Mucosa of descending colon (tissue), 3 donors: ENCODE data around the gene TMEM258. TPM values are rescaled to one million over a fixed set of nuclear protein-coding genes. Genes with fewer than 3 reads are reported as not detected.

Experiments
- ATAC-seq: fragments of 200-7000 bp; cut with Tn5 transposase; one replicate; pipeline ENCODE4 v1.9.1; 2020; ENCODE audit warnings: mild to moderate bottlenecking, moderate library complexity
- DNase-seq, 3 donors: peaks; one replicate each; pipeline ENCODE4 v3.0.0-alpha.2; 2020
- H3K36me3 ChIP-seq: fragments of 200-600 bp; one replicate; pipeline ENCODE4 v1.8.0; 2021; ENCODE audit warnings: low read depth, mild to moderate bottlenecking
- H3K4me1 ChIP-seq: fragments of 200-600 bp; one replicate; pipeline ENCODE4 v1.8.0; 2021; ENCODE audit warnings: low read depth, mild to moderate bottlenecking
- H3K4me3 ChIP-seq: fragments of 200-600 bp; one replicate; pipeline ENCODE4 v1.8.0; 2021; ENCODE audit warnings: mild to moderate bottlenecking
- H3K9me3 ChIP-seq: fragments of 200-600 bp; one replicate; pipeline ENCODE4 v1.8.0; 2021; ENCODE audit warnings: mild to moderate bottlenecking
- intact Hi-C, 2 donors: fragments of 100-400 bp; cut with DNase I in 1 of 2; cut with micrococcal nuclease in 1 of 2; formaldehyde crosslinking; loops; one replicate each; pipeline versions ENCODE4 v1.11.0 to v1.11.1; 2022; cut with DNase I, micrococcal nuclease
- total RNA-seq, 3 donors: library from RNA; stranded (reverse); fragmentation: NEBNext Ultra II Directional in 2 of 3; extraction: Animal tissue kit (Norgen Biotek cat#: 25700) in 2 of 3; gene quantifications; one replicate each; pipeline versions ENCODE4 v1.2.1 to v1.2.4, GENCODE V29; 2021 to 2023
- TF ChIP-seq, protein P1 (sequence below): fragments of 200-600 bp; IDR thresholded peaks from one replicate; pipeline ENCODE4 v1.8.0; 2022; ENCODE audit warnings: antibody characterized with exemption, mild to moderate bottlenecking
- donor health status: DM: no; HTN: no; CAD: no; lungs with moderate emphysema.
- donor health status: DM: no; HTN: no; CAD: no.
- donor health status: DM: no; HTN: yes; CAD: no.

TMEM258 gene
- total RNA-seq, 3 donors from 2014 or later, result 56.1 to 107 (median 74.6) TPM

DNA sequence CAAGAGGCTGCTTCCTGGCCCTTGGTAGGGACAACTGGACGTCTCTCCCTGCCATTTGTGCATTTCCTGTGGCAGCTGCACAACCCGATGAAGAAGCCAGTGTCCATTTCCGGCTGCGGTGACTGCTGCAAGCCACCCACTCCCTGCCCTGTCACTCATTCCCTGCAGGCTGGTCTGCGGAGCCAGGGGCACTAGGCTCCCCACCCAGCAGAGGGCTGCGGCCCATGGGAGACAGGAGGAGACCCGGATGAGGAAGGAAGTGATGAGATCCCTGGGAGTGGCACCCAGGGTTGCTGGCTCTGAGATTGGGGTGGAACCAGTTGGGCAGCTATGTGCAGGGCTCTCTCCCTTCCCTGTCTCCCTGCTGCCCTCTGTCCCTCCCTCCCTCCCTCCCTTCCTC is 50.0 kb downstream of the TMEM258 start:
- peak in 2 of 3 donors; percentile 50 to 59 for DNase-seq
- Histone ChIP-seq H3K4me1 (peaks cover 2% of the 10 kb centered on the region), H3K4me3 (no peak overlapping the region), H3K9me3 (no peaks in the 10 kb centered on the region), H3K36me3 (no peaks in the 10 kb centered on the region)
- intact Hi-C loops, result no loop called here
- ATAC-seq, result peak; percentile 75
- TF ChIP-seq, protein P1, sequence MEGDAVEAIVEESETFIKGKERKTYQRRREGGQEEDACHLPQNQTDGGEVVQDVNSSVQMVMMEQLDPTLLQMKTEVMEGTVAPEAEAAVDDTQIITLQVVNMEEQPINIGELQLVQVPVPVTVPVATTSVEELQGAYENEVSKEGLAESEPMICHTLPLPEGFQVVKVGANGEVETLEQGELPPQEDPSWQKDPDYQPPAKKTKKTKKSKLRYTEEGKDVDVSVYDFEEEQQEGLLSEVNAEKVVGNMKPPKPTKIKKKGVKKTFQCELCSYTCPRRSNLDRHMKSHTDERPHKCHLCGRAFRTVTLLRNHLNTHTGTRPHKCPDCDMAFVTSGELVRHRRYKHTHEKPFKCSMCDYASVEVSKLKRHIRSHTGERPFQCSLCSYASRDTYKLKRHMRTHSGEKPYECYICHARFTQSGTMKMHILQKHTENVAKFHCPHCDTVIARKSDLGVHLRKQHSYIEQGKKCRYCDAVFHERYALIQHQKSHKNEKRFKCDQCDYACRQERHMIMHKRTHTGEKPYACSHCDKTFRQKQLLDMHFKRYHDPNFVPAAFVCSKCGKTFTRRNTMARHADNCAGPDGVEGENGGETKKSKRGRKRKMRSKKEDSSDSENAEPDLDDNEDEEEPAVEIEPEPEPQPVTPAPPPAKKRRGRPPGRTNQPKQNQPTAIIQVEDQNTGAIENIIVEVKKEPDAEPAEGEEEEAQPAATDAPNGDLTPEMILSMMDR, result no peak

DNA sequence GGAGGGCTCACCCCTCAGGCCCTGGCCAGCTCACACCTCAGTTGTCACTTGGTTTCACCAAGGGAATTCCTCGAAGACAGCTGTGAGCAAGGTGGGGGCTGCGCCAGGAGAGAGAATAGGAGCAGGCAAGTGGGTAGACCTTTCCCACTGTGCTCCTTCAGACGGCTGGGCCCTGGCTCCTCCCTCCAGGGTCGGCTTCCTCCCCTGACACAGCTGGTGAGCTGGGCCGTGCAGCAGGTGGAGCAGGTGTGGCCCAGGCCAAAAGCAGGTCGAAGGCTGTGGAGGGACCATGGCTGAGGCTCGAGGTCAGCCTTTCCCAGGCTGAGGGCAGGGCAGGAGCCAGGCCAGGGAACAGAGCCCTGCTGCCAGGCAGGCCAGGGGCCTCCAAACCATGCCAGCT is 52.4 kb downstream of the TMEM258 start:
- intact Hi-C loops, result no loop called here
- TF ChIP-seq, protein P1, result no peak
- Histone ChIP-seq H3K9me3 (no peaks in the 10 kb centered on the region), H3K4me3 (no peak overlapping the region), H3K4me1 (no peaks in the 10 kb centered on the region), H3K36me3 (no peaks in the 10 kb centered on the region)
- DNase-seq, result no peak
- ATAC-seq, result no peak

DNA sequence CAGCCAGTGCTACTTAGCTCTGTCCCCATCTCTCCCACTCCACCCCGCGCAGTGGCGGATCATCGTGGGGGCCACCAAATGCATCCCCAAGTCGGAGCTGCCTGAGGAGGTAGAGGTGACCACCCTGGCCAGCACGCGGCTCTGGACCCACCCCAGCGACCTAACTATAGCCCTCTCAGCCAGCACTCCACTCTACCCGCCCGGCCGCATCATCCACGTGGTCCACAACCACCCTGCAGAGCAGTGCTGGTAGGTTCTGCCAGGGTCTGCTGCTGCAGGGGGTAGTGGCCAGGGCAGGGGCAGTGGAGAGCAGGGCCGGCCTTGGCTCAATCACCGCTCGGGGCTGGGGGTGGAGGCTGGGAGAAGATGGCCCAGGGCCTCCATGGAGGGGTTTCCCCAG is 53.0 kb downstream of the TMEM258 start:
- H3K36me3 ChIP-seq, result no peaks in the 10 kb centered on the region
- no peaks in the 10 kb centered on the region for H3K4me1 ChIP-seq
- no peak for ATAC-seq
- intact Hi-C loops, result no loop called here
- H3K9me3 ChIP-seq, result no peaks in the 10 kb centered on the region
- no peak overlapping the region for H3K4me3 ChIP-seq
- TF ChIP-seq, protein P1, result no peak
- no peak for DNase-seq

Other genes starting within 250 kb of the TMEM258 start
- gene SYT7, start 211.5 kb downstream of the TMEM258 start, total RNA-seq, result 10 to 100 TPM in 2 of 3 donors, 1 to 10 TPM in 1; 8.2 to 19.7 (median 19.0) TPM
- 10 to 100 TPM in 2 of 3 donors, 1 to 10 TPM in 1; 7.2 to 12.0 (median 11.9) TPM for gene DAGLA, start 112.2 kb downstream of the TMEM258 start, total RNA-seq
- 10 to 100 TPM in 2 of 3 donors, 1 to 10 TPM in 1; 7.8 to 15.6 (median 10.2) TPM for gene MYRF, start 40.0 kb downstream of the TMEM258 start, total RNA-seq
- gene FEN1, start 312 bp upstream of the TMEM258 start, total RNA-seq, result 10 to 100 TPM in 1 of 3 donors, 1 to 10 TPM in 2; 7.5 to 21.8 (median 8.1) TPM
- 10 to 100 TPM in 1 of 3 donors, 1 to 10 TPM in 2; 2.8 to 17.3 (median 7.3) TPM for gene FADS1, start 24.4 kb upstream of the TMEM258 start, total RNA-seq
- 10 to 100 TPM in 1 of 3 donors, 1 to 10 TPM in 2; 2.5 to 29.3 (median 8.6) TPM for gene FADS2, start 35.7 kb upstream of the TMEM258 start, total RNA-seq
- 10 to 100 TPM in 2 of 3 donors, 1 to 10 TPM in 1; 8.4 to 21.0 (median 11.5) TPM for gene FADS3, start 98.9 kb upstream of the TMEM258 start, total RNA-seq
- gene RAB3IL1, start 125.0 kb upstream of the TMEM258 start, total RNA-seq, result 10 to 100 TPM in 2 of 3 donors, 1 to 10 TPM in 1; 2.6 to 15.0 (median 11.8) TPM
- 1 to 10 TPM in 2 of 3 donors, under 1 TPM in 1; 0.41 to 2.8 (median 1.8) TPM for gene BEST1, start 157.8 kb upstream of the TMEM258 start, total RNA-seq
- 1,000 to 10,000 TPM; 3,081 to 6,795 (median 5,370) TPM for gene FTH1, start 175.0 kb upstream of the TMEM258 start, total RNA-seq